ENCODE data around the gene NPIPB8.
"Not testable (repeated sequence)": the region's sequence is repeated elsewhere in the genome, so short reads cannot be mapped to it uniquely, and the experiment has no call there.

The NPIPB8 gene

DNA sequence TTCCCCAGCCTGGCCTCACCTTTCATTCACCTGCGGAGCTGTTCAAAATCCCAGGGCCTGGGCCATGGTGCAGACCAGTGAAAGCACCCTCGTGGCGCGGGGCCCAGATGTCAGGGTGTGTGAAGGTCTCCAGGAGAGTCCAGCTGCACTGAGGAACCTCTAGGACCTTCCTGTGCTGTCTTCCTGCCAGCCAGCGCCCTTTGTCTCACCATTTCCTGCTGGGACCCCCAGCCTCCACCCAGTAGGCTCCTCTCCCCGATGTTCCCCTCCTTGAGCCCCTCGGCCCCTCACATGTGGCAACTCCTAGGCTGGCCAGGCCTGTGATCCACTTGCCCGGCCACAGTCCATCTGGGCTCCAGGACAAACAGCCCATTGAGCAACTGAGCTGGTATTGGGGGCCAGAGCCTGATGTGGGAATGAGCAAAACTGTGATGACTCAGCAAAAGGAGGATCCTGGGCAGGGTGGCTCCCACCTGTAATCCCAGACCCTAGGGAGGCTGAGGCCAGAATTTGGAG lies 41.7 kb upstream of the NPIPB8 start:
- TF ChIP-seq, protein P1, sequence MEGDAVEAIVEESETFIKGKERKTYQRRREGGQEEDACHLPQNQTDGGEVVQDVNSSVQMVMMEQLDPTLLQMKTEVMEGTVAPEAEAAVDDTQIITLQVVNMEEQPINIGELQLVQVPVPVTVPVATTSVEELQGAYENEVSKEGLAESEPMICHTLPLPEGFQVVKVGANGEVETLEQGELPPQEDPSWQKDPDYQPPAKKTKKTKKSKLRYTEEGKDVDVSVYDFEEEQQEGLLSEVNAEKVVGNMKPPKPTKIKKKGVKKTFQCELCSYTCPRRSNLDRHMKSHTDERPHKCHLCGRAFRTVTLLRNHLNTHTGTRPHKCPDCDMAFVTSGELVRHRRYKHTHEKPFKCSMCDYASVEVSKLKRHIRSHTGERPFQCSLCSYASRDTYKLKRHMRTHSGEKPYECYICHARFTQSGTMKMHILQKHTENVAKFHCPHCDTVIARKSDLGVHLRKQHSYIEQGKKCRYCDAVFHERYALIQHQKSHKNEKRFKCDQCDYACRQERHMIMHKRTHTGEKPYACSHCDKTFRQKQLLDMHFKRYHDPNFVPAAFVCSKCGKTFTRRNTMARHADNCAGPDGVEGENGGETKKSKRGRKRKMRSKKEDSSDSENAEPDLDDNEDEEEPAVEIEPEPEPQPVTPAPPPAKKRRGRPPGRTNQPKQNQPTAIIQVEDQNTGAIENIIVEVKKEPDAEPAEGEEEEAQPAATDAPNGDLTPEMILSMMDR (IDR thresholded peaks at IDR 0.05; ENCODE audit: borderline replicate concordance, insufficient read depth, low read depth, low read length): no peak

DNA sequence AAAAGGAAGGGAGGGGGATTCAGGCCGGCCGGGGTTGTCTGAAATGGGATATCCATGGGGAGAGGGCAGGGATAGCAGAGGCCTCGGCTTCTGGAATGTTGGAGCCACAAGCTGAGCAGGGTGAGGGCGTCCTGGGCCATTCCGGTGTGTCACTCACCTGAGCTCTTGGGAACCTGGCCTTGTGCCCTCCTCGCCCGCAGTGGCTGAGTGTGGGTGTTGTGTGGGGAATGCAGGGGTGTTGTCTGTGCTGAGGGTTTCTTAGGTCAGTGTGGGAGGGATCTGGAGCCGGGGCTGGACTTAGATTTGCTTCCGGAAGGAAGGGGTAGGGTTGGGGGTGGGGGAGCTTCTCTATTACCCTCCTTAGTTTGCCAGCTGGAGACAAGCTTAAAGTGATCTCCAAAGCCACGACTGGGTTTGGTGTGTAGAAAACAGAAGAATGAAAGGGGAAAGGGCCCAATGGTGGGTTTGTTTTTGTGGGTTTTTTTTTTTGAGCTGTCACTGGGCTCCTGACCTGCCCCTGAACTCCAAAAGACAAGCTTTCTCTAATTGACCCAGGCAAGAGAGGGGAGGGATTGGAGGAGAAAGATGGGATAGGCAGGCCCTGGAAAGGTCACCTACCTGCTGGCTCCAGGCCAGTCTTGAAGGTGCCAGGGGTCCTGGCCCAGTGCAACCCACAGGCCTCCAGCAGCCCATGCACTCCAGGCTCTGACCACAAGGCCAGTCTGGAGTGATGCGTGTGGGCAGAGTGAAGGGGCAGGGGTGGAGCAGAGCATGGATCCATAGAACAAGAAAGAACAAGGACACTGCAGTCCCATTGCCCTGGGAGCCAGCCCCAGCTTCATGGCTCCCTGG lies 40.8 kb upstream of the NPIPB8 start, which contains the start of gene SULT1A2:
TSS of gene SULT1A2 (minus strand) at position 211 of the 852 bp plus-strand sequence. CDS start 1,120 bp downstream, outside the sequence.
- TF ChIP-seq, protein P1 (IDR thresholded peaks at IDR 0.05; ENCODE audit: borderline replicate concordance, insufficient read depth, low read depth, low read length): no peak
- no peak within 1 kb of the TSS for H3K4me3 ChIP-seq (ENCODE audit: low read depth, low read length)

More for the DNA sequence above, 41.7 kb upstream of the NPIPB8 start:
- H3K4me3 ChIP-seq (ENCODE audit: low read depth, low read length): no peak overlapping the region

DNA sequence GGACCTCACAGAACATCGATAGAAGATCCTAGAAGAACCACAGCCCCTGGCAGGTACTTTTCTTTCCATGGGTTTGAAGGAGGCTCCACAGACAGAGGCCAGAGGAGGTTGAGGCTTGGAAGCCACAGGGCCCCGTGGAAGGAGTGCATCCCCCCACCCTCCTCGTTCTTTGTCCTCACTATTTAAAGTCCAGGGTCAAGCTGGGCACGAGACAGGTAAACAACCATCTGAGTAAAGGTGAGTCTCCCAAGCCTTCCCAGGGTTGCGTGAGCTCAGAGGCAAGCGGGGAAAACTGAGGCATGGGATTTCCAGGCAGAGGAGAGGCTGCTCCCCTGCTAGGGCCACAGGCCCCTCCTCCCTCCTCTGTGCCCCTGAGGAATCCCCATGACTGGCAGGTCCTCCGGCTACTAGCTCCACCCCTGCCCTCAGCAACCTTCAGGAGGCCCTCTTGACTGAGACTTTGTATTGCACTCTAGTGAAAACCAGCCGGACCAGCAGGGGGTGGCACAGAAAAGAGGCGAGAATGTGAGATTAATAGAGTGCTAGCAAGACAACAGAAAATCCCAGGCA lies 40.1 kb upstream of the NPIPB8 start:
- H3K4me3 ChIP-seq (ENCODE audit: low read depth, low read length): no peak overlapping the region
- TF ChIP-seq, protein P1 (IDR thresholded peaks at IDR 0.05; ENCODE audit: borderline replicate concordance, insufficient read depth, low read depth, low read length): no peak

DNA sequence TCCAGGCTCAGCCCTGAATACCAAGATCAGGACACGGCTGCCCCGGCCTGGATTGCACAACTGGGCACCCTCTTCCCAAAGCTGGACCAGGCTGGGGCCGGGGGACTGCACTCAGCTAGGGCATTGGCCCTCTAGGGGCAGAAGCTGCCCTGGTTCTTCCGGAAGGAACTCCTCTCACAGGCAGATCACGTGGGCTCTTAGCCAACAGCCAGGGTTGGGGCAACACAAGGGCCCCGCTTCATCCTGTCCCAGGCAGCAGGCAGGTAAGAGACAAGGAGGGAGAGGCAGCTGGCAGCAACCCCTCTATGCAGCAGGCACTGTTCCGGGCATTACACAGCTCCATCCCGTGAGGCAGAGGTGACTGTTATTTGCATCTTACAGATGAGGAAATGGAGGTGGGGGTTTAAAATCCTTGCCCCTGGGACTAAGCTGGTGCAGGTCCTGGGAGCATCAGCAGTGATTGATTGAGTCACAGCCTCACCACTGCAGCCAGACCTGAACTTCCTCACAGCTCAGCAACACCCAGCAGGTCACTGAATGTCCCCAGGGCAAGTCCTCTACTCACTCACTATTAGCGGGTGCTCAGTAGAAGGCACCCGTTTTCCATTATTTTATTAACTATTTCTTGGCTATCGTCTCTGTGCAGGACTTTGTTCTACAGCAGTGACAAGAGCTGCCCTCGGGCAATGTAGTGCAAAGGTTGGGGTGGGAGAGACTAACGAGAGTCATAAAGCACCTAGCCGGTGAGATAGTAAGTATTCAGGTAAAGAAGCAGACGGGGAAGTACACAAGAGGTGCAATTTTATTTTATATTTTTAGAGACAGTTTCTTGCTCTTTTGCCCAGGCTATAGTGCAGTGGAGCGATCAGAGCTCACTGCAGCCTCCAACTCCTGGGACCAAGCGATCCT lies 38.2 kb upstream of the NPIPB8 start:
- H3K4me3 ChIP-seq (ENCODE audit: low read depth, low read length): not testable (repeated sequence)

DNA sequence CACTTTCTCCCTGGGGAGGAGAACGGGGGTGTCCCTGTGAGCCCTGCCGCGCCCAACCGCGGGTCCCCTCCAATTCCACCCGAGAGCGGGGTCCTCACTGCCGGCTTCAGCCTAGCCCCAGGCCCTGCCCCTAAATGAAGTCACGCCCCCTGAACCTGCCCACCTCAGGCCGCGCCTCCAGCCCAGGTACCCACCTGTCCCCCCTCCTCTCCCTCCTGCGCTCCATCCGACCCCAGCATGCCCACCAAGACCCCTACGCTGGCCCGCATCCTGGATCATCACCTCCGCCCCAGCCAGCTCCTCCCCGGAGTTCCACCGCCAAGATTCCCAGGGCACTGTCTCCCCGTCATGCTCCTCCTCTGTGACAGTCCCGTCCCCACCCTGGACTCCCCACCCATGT lies 36.9 kb upstream of the NPIPB8 start:
- not testable (repeated sequence) for H3K4me3 ChIP-seq (ENCODE audit: low read depth, low read length)

DNA sequence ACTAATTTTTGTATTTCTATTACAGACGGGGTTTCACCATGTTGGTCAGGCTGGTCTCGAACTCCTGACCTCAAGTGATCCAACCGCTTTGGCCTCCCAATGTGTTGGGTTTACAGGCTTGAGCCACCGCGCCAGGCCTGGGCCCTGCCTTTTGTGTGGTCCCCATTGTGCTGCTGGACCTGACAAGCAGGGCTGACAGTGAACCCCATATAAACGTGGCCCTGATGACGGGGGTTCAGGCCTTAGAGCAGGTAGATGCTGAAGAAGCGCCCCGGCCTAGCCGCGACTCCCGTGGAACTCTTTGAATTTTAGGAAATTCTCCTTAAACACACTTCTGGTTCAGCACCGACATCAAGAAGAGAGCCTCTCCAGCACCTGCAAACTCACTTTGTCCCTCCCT lies 36.3 kb upstream of the NPIPB8 start:
- H3K4me3 ChIP-seq (ENCODE audit: low read depth, low read length): not testable (repeated sequence)

DNA sequence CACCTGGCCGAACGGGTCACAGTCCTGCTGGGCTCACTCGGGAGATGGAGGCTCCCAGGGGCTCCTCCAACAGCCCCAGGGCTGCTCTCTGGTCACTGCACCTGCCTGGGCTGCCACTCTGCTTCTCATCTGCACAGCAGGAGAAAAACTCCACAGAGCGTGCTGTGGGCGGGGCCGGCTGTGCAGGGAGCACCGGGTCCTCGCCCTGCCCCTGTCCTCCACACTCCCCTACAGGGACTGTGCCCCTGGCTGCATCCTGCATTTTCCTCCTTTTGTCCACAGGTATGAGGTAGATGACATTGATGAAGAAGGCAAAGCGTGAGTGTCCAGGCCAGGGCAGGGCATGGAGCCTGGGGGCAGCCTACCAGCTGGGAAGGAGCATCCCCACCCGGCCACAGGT lies 35.8 kb upstream of the NPIPB8 start:
- not testable (repeated sequence) for H3K4me3 ChIP-seq (ENCODE audit: low read depth, low read length)

DNA sequence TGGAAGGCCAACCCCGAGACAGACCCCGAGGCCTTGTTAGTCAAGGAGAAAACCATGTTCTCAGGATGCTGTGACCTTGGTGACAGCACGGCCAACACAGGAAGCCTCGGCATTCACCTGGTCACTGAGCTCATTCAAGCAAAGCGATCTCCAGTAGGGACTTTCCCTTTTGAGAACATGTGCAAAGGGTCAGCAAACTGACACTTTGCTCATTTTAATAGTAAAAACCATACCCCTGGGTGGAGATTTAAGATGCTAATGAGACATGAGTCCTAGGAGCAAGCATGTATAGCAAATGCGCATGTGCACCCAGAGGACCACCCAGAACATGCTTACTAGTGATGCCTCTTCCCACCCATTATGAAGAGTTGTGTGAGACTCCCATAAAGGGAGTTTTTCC lies 35.3 kb upstream of the NPIPB8 start:
- TF ChIP-seq, protein P1 (IDR thresholded peaks at IDR 0.05; ENCODE audit: borderline replicate concordance, insufficient read depth, low read depth, low read length): no peak
- H3K4me3 ChIP-seq (ENCODE audit: low read depth, low read length): no peak overlapping the region

Measured in GM12875 (cell line).